ENCODE results near the gene MARCHF9.

MARCHF9 gene

DNA sequence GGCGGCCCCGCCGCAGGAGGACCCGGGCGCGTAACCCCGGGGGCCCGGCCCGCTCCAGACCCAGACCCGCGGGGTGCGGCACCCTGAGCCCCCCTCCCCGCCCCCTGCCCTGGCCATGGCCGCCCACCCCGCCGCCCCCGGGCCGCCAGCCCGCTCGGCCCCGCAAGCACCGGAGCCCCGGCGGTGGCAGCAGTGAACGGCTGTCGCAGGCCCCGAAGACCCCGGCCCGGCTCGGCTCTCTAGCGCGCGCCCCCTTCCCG is 221 bp downstream of the MARCHF9 start:
- DNase-seq (ENCODE audit: low spot score), result no peak

DNA sequence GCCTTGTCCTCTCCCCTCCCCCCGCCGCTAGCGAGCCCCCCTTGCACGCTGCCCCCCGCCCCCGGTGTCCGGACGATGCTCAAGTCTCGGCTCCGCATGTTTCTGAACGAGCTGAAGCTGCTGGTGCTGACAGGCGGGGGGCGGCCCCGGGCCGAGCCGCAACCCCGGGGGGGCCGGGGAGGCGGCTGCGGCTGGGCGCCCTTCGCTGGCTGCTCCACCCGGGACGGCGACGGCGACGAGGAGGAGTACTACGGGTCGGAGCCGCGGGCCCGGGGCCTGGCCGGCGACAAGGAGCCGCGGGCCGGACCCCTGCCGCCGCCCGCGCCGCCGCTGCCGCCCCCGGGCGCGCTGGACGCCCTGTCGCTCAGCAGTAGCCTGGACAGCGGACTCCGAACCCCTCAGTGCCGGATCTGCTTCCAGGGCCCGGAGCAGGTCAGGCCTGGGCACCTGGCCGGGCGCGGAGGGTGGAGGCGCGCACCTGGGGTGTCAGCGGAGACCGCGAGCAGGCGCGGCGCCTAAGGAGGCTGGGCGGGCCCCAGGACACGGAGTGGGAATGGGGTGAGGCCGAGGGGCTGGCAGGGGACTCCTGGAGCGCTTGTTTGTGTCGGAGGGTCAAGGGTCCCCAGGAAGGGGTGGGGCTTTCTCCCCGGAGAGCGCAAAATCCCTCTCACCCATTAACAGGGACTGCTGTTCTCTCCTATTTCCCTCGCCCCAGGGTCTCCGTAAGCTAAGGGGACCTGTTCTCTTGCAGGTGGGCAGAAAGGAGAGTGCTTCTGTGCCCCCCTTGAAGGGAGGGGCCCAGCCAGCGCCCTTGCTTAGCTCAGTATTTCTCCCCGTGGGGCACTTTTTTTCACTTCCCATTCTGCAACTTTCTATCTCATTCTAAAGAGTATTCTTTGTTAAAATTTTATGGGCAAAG is 810 bp downstream of the MARCHF9 start:
- peak; percentile 62 for DNase-seq (ENCODE audit: low spot score)

DNA sequence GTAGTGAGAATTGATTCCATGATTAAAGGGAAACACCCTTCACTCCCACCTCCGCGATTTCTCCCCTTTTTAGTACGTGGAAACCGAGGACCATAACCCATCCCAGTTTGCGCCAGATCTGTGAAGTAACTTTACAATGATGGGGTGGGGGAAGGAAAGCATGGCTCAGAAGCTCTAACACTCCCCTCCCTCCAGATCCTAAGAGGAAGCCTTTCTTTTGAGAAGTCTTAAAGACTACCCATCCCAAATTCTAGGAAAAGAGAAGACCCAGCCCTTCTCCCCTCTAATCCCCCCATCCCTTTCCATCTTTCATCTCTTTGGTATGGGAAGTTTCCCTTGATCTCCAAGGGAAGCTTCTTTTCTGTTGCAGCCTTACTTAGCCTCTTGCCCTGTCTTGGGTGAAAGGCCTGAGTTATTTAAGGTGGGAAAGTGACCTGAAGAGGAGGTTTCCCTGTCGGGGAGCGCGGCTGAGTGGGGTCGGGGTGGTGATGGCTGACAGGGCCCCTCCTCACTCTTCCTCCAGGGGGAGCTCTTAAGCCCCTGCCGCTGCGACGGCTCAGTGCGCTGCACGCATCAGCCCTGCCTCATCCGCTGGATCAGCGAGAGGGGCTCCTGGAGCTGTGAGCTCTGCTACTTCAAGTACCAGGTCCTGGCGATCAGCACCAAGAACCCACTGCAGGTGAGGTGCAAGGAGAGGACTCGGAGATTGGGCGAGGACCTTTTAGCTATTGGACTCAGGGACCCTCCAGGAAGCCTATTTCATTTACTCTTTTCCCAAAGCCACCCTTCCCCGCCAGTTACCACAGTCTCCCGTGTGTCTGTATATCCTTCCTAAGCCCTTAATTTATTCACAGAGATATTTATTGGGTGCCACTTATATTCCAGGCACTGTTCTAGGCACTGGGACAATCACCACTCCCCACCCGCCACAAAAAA is 1.8 kb downstream of the MARCHF9 start:
- peak; percentile 97 for DNase-seq (ENCODE audit: low spot score)

DNA sequence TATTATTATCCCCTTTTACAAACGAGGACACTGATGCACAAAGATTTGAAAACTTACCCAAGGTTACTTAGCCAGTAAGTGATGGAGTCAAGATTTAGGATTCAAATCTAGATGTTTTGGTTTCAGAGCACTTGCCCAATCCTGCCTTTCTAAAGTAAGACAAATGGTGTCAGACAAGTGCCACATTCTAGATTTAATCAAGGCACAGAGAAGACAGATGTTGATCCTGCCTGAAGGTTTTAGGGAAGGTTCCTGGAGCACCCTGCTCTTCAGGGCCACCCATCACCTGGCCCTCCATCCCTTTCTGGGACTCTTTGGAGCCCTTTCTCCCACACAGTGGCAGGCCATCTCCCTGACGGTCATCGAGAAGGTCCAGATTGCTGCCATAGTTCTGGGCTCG is 2.9 kb downstream of the MARCHF9 start:
- DNase-seq (ENCODE audit: low spot score), result no peak

DNA sequence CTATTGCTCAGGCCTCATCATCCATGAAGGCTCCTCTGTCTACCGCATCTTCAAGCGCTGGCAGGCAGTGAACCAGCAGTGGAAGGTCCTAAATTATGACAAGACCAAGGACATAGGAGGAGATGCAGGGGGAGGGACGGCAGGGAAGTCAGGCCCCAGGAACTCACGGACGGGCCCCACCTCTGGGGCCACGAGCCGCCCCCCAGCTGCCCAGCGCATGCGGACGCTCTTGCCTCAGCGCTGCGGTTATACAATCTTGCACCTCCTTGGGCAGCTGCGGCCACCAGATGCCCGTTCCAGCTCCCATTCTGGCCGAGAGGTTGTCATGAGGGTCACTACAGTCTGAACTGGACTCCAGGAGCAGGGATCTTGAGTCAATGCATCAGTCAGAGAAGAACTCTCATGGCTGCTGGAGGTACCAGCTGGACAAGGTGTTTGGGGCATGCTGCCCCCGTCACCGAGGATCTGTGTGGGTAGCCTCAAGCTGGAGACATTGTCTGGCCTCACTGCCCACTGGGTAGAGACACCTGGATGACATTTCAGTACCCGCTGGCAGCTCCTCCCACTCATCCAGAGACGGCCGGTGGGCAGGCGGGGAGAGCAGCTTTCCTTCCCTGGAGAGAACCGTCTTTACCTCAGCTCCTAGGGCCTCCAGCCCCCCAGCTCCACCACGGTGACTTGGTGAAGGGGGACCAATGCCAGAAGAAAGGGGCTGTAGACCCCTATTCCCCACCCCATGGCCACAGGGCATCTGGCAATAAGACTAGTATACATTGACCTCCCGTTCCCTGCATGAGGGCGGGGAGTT is 3.9 kb downstream of the MARCHF9 start:
- no peak for DNase-seq (ENCODE audit: low spot score)

DNA sequence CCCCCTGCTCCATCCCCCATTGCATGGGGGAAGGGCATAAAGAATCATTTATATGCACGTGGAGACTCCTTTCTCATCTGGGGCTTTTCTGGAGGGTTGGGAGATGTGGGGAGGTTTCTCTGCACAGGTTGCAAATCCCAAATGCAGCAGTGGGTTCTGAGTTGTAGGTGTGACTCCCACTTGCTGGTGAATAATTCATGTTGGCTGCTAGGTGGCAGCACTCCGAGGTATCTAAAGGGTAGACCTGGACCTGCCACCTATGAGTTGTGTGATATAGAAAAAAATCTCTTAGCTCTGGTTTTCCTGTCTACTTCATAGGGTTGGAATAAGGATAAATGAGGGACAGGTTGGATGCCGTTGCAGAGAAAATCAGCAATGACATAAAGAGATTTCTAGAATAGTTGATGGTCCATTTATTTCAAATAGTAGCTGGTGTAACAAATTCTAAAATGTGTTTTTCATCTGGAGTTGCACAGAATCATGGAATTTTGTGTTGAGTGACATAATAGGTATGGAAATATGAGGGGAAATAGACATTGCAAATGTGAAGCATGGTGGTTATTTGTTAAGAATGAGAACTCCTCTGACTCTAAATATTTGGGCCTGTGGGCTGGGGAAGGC is 4.6 kb downstream of the MARCHF9 start:
- peak; percentile 82 for DNase-seq (ENCODE audit: low spot score)

DNA sequence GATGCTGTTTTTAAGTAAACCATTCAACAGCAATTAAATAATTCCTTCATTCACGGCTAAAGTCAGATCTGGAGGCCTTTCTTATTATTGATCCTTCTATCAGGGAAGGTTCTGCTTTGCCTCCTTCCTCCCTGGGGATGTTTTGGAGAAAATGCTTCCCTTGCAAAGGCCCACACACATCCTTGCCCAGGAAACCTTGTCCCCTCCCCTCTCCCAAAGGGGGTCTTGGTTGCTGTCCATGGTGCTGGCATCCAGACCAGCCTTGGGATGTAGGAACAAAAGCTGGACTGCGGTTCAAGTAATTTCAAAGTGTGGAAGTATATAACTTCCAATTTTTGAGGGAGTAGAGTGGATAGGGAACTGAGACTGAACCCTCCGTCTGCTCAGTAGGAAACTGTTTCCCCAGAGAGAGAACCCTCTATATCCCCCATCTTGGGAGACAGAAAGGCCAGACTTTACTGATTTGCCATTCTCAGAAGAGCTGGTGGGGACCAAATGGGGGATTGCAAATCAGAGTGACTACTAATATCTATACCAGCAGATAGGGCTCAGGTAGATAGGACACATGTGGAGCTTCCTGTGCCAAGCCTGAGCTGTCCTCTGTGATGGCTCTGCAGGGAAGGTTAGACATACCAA is 5.6 kb downstream of the MARCHF9 start:
- no peak for DNase-seq (ENCODE audit: low spot score)

DNA sequence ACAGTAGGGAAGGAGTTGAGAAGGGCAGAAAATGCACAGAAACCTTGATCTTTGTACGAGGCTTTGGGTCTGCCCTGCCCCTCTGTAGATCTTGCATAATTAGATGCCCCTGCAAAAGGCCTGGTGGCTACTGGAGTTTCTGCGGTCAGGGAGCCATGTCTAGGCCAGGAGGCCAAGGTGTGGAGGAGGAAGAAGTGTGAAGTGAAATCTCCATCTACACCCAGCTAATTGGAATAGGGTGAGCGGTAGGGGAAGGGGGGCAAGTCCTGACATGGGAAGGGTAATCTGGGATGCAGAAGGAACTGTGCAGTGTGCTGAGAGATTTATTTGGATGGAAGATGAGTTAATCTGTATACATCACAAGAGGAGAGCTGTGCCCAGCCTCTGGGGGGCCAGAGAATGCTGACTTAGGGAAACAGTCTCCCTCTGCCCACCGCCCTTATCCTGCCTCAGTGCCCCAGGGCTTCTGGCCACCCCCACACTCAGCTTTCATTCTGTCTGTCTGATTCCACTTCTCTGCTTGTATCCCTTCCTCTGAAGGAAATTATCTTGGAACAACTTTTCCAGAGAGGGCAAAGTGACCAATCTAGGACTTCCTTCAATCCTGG is 6.6 kb downstream of the MARCHF9 start:
- no peak for DNase-seq (ENCODE audit: low spot score)

DNA sequence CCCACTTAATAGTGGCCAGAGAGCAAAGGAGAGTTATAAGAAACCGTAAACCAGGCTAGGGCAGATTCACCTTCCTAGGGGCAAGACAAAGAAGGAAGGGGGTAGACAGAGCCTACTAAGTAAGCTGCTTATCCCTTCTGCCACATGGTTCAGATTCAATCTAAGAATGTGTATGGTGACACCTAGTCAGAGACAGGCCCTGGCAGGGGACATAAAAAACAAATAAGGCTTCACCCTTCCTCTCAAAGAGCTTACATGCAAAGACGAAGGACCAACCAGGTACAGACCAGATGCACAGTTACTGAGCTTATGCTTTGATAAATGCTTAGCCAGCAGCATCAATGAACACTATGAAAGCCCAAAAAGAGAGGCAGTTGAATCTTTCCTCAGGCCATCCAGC is 7.6 kb downstream of the MARCHF9 start:
- no peak for DNase-seq (ENCODE audit: low spot score)

DNA sequence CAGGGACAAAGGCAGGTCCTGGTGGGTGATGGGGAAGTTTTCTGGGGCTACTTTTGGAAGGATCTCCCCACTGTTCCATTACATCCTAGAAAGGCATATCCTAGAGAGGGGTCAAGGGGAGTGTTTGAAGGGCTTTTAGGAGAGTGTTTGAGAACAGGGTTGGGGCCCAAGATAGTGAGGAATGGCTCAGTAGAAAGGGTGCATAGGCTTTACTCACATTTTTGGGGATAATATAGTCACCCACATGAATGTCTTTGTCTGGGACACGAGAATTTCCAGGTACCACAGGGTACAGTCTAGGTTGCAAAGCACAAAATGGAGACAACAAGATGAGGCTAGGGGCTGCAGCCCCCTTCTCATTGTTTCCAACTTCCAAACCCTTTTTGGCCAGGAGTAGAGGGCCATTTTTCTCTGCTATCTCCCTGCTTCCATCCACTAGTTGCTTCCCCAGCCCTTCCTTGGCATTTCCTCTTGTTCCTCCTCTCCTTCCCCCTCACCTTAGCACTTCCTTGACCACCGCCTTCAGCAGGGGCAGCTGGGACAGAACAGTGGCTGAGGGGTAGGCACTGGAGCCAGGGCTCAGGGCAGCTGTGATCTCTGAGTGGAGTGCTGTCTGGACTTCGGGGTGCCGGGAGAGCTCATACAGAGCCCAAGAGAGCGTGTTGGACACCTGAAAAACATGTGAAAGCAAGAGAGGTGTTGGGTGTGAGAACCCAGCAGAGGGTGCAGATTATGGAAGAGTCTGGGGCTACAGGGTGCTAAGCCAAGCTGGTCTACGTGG is 9.2 kb downstream of the MARCHF9 start:
- DNase-seq (ENCODE audit: low spot score), result no peak

DNA sequence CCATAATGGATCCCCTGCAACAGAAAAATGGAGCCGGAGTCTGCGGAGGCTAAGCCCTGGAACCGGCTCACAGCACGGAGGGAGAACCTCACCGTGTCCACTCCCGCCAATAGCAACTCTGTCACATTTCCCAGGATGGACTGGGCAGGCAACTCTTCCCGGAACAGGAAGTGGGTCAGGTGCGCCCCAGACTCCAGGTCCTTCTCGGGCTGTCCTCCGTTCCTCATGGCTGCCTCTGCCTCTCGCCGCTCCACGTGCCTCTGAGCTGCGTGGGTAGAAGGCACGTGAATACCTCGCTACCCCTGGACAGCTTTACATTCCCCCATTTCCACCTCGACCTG is 9.7 kb downstream of the MARCHF9 start:
- no peak for DNase-seq (ENCODE audit: low spot score)

DNA sequence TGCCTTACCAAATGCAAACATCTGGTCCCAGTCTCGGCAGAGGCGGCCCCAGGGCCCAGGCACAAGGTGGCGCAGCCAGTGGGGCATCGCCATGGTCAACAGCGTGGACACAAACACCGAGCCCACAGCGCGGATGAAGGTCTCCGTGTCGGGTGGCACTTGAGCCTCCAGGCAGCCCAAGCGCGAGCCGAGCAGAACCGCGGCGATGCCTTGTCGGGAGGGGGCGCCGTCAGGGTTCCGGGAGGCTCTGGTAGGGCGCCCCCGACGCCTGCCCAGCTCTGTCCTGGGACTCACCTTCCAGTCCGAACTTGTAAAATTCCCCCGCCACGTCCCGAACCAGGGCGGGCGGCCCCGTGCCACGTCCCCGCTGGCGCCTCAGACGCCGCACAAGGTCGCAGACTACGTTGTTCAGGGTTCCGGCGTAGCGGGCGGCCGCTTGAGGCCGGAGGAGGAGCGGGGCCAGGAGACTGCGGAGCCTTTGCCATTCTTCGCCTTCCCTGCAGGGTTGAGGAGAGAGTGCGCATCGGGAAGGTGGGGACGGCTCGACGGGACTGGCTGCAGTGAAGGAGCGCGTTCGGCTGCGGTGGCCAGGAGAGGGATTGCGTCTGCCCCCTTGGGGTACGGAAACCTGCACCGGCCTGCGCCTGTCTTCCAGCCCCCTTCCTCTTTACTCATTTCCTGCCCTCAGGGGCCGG is 10.2 kb downstream of the MARCHF9 start:
- peak; percentile 69 for DNase-seq (ENCODE audit: low spot score)

DNA sequence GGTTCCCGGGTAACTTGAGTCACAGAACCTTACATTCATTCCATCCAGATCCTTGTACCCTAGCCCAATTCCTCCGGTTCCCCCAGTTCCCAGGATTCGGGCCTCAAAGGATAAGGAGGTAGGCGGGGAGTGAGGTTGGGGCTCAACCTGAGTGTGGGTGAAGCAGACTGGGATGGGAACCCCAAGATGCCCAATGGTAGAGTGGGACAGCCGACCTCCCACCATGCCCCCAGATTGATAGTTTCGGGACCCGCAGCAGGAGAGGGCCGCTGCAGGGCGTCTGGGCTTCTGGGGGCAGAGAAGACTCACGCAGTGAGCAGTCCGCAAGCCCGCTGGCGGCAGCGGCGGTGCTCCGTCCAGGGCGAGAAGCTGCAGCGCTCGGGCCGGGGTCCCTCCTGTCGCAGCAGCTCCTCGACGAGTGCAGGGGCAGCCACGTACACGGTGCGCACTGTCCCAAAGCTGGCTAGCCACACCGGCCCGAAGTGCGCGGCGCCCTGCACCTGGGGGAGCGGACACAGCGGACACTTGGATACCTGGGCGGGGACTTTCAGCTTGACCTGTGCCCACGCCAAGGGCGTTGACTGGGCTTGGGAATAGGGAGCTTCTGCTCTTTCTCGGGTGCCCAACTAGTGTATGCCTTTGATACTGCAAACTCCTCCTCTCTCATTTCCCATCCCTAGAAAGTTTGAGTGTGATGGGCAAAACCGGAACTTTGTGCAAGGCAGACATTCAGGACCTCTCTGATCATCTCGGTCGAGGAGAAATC is 11.0 kb downstream of the MARCHF9 start:
- no peak for DNase-seq (ENCODE audit: low spot score)

DNA sequence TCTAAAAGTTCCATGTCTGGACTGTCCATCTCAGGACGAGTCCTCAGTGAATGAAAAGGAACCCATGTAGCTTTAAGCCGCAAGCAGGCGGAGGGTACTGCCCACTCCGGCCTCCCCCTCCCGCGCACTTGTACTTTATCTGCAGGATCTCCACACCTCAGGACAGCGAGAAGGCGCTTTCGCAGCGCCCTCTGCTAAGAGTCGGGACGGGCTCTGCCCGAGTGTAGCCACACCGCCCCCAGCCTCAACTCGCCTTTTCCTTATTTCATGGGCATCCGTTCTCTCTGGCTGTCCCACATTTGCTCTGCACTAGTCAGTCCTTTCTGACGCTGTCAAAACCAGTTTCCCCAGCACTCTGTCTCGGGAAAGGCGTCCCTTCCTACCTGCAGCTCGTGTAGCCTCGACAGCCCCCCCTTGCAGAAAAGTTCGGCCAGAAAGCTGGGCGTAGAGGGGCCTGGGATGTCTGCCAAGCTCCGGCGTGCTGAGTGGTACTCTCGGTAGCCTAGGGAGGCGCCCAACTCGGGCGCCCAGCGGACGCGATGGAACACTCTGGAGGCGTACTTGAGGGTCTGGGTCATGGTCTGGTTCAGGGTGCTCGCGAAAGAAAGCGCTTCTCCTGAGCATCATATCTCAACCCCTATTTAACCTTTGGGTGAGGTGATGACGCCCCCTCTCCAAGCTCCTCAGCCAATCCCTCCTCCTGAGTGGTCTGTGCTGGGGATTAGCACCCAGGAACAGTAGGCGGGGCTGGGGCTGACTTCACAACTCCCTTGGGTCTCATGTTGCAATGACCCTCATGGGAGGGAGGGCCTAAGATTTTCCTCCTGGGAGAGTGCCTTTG is 11.8 kb downstream of the MARCHF9 start, which contains the start of gene CYP27B1:
CYP27B1 (minus strand) TSS at position 615 of the 841 bp plus-strand sequence; CDS start at position 578, 37 bp downstream.
- no peak for DNase-seq (ENCODE audit: low spot score)

DNA sequence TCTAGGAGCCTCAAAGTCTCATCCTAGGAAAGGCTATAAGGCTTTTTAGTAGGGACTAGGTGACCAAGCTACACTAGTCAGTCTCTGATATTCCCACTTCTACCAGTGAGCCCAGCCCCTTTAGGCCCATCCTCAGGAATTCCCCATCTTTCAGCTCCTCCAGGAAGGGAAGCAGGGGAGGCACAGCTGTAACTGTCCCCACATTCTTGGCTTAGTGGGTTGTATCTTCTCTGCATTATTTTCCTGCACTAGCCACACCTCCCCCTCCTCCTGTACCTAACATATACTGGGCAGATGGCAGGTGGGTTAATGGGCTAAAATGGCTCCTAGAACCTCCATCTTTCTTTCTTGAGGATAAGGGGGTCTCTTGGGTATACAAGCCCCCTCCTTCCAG is 12.4 kb downstream of the MARCHF9 start:
- no peak for DNase-seq (ENCODE audit: low spot score)

DNA sequence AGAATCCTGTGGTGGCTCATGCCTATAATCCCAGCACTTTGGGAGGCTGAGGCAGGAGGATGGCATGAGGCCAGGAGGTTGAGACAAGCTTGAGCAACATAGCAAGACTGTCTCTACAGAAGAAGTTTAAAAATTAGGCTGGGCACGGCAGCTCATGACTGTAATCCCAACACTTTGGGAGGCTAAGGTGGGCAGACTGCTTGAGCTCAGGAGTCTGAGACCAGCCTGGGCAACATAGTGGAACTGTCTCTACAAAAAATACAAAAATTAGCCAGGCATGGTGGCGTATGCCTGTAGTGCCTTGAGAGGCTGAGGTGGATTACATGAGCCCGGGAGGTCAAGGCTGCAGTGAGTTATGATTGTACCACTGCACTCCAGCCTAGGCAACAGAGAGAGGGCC is 13.0 kb downstream of the MARCHF9 start:
- DNase-seq (ENCODE audit: low spot score), result no peak

DNA sequence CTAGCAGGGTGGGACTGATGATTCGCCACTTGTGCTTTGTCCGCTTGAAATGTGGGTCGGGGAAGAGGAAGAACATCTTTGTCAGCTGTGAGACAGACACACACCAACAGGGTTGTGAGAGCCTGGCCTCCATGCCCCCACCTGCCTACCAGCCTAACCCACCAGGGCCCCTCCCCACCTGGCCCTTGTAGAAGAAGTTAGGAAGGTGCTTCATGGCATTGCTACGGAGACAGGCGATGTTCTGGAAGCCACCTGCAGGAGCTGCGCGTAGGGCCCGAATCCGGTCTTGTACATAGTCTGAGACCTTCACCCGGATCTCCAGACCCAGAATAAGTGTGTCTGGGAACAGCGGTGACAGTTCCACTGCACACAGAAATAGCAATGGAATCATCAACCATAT is 14.7 kb downstream of the MARCHF9 start:
- no peak for DNase-seq (ENCODE audit: low spot score)

DNA sequence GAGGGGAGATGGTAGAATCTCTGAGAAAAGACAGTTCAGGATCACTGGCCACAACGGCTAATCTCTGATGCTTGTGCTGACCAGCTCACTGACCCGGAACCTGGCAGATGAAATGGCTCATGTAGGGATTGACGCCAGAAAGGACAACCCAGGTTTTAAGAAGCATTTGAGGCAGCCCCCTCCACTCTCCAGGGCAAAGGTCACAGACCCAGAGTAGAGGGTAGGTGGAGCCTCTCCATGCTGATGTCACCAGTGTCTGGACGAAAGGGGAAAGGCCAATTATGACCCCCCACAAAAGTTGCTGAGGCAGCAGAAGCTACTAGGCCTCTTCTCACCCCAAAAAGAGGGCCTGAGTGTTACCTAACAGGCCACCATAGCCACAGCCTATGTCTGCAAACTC is 15.8 kb downstream of the MARCHF9 start:
- DNase-seq (ENCODE audit: low spot score), result no peak

All from HuH-7 (cell line).